ENCODE measurements around the gene SEMA5A.

The SEMA5A gene

DNA sequence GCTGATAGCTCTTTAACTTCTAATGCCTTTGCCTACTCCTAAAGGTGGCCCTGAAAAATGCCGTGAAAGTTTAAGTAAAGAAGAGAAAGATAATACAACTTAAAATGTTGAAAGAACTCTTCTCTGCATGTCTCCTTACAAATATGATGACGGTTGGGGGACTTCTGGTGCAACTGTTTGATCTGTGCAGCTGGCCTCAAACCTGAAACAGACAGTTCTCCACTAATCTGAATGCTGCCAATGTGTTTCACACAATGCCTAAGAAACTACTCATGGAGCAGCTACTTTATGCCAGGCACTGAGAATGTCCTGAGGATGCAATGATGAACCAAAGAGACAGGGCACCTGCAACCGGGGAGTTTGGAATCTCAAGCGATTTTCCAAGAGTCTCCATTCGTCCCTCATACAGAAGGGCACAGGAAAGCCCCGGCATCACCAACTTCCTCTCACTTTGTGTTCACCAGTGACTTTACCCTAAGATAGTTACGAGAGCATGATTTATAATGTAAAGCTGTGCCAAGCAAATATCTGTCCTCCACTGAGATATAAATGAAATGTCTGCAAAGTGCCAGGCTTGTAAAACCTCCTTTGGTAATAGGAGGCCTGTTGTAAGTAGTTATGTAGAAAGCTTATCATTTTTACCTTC lies 455.4 kb downstream of the SEMA5A start:
- no peaks in the 10 kb centered on the region for H3K27me3 ChIP-seq (ENCODE audit: control insufficient read depth in 5 of 5, insufficient read depth in 4 of 5, low read length in 5 of 5)
- no peaks in the 10 kb centered on the region for H3K9me3 ChIP-seq (ENCODE audit: control insufficient read depth in 5 of 5, low read length in 5 of 5)
- H3K36me3 ChIP-seq (ENCODE audit: control insufficient read depth in 5 of 5, insufficient read depth in 5 of 5, low read length in 5 of 5), result no peaks in the 10 kb centered on the region
- no peak overlapping the region for H3K4me3 ChIP-seq (ENCODE audit: low read depth in 1 of 5, low read length in 5 of 5)
- H3K27ac ChIP-seq (ENCODE audit: low read depth, low read length), result no peak overlapping the region
- H3K9ac ChIP-seq (ENCODE audit: low read length in 5 of 5), result no peak overlapping the region
- no peaks in the 10 kb centered on the region for H3K4me1 ChIP-seq (ENCODE audit: control insufficient read depth in 5 of 5, insufficient read depth in 5 of 5, low read length in 5 of 5)

DNA sequence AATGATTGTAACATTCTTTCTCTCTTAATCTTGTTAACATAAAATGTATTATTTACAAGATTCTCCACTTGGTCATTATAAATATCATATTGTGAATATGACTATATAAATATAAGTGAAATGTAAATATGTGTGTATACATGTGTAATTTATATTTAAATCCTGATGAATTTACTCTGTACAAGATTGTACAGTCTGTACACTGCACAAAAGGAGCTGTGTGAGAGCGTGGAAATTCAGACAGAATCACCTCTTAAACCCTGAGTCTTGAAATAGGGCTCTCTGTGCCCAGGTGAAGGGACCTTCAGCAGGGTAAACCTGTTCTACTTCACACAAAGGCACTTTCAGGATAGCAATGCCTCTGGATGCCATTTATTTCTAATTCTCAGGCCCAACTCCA lies 456.0 kb downstream of the SEMA5A start:
- no peaks in the 10 kb centered on the region for H3K9me3 ChIP-seq (ENCODE audit: control insufficient read depth in 5 of 5, low read length in 5 of 5)

DNA sequence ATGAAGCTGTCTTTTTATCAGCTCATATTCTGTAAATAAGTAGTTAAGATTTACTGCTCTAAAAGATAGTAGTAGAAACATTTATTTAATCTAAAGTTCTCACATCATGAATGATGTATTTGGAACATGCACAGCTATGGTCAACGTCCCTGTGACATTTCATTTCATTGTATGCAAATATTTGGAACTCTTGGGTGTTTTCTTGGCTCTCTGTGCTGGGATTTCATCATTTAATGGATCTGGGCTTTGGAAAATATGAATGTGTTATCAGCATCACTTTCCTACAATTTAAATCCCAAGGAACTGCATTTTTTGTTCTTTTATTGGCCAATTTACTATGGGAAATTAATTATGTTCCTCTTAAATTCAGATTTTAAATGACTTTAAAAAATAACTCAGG lies 462.9 kb downstream of the SEMA5A start:
- no peaks in the 10 kb centered on the region for H3K27me3 ChIP-seq (ENCODE audit: control insufficient read depth in 5 of 5, insufficient read depth in 4 of 5, low read length in 5 of 5)
- no peaks in the 10 kb centered on the region for H3K36me3 ChIP-seq (ENCODE audit: control insufficient read depth in 5 of 5, insufficient read depth in 5 of 5, low read length in 5 of 5)
- H3K27ac ChIP-seq (ENCODE audit: low read depth, low read length), result no peak overlapping the region
- H3K9me3 ChIP-seq (ENCODE audit: control insufficient read depth in 5 of 5, low read length in 5 of 5), result peaks cover 0 to 6% (median 0%) of the 10 kb centered on the region in 5 donors
- H3K9ac ChIP-seq (ENCODE audit: low read length in 5 of 5), result no peak overlapping the region
- H3K4me3 ChIP-seq (ENCODE audit: low read depth in 1 of 5, low read length in 5 of 5), result no peak overlapping the region
- no peaks in the 10 kb centered on the region for H3K4me1 ChIP-seq (ENCODE audit: control insufficient read depth in 5 of 5, insufficient read depth in 5 of 5, low read length in 5 of 5)

More for the DNA sequence above, 456.0 kb downstream of the SEMA5A start:
- Histone ChIP-seq H3K4me1 (ENCODE audit: control insufficient read depth in 5 of 5, insufficient read depth in 5 of 5, low read length in 5 of 5) (no peaks in the 10 kb centered on the region), H3K9ac (ENCODE audit: low read length in 5 of 5) (no peak overlapping the region), H3K27ac (ENCODE audit: low read depth, low read length) (no peak overlapping the region), H3K4me3 (ENCODE audit: low read depth in 1 of 5, low read length in 5 of 5) (no peak overlapping the region), H3K27me3 (ENCODE audit: control insufficient read depth in 5 of 5, insufficient read depth in 4 of 5, low read length in 5 of 5) (no peaks in the 10 kb centered on the region), H3K36me3 (ENCODE audit: control insufficient read depth in 5 of 5, insufficient read depth in 5 of 5, low read length in 5 of 5) (no peaks in the 10 kb centered on the region)

DNA sequence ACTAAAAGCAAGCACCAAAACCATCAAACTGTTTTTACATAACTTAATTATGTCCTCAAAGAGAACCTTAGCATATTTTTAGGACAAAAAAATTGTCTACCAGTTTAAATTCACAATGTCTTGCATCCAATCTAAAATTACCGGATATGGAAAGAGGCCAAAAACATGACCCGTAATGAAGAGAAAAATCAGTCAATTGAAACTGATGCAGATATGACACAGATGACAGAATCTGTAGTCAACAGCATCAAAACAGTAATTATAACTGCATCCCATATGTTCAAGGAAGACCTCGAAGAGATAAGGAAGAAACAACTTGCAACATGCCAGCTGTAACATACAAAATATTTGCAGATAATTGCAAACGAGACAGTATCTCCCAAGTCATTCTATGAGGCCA lies 473.2 kb downstream of the SEMA5A start:
- Histone ChIP-seq H3K9me3 (ENCODE audit: control insufficient read depth in 5 of 5, low read length in 5 of 5) (peaks cover 0 to 5% (median 0%) of the 10 kb centered on the region in 5 donors), H3K4me1 (ENCODE audit: control insufficient read depth in 5 of 5, insufficient read depth in 5 of 5, low read length in 5 of 5) (no peaks in the 10 kb centered on the region), H3K4me3 (ENCODE audit: low read depth in 1 of 5, low read length in 5 of 5) (no peak overlapping the region), H3K9ac (ENCODE audit: low read length in 5 of 5) (no peak overlapping the region), H3K27me3 (ENCODE audit: control insufficient read depth in 5 of 5, insufficient read depth in 4 of 5, low read length in 5 of 5) (no peaks in the 10 kb centered on the region), H3K27ac (ENCODE audit: low read depth, low read length) (no peak overlapping the region), H3K36me3 (ENCODE audit: control insufficient read depth in 5 of 5, insufficient read depth in 5 of 5, low read length in 5 of 5) (no peaks in the 10 kb centered on the region)

DNA sequence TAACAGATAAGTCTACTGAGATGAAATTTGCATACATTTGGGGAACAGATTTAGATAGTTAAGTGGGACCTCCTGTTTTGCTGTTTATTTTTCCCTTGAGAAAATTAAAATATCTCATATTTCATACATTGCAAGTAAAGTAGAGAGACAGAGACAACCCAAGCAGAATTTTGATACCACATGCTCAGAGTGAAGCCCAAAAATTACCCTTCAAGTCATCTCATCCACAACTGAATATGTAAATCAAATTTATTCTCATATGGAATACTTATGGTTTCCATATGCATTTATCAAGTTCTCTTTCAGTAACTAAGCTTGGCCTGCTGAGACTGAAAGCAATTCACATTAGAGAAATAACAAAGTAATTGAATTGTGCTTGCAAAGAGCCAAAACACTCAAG lies 474.4 kb downstream of the SEMA5A start:
- Histone ChIP-seq H3K9me3 (ENCODE audit: control insufficient read depth in 5 of 5, low read length in 5 of 5) (peaks cover 0 to 5% (median 0%) of the 10 kb centered on the region in 5 donors), H3K27me3 (ENCODE audit: control insufficient read depth in 5 of 5, insufficient read depth in 4 of 5, low read length in 5 of 5) (no peaks in the 10 kb centered on the region), H3K4me1 (ENCODE audit: control insufficient read depth in 5 of 5, insufficient read depth in 5 of 5, low read length in 5 of 5) (no peaks in the 10 kb centered on the region), H3K9ac (ENCODE audit: low read length in 5 of 5) (no peak overlapping the region), H3K36me3 (ENCODE audit: control insufficient read depth in 5 of 5, insufficient read depth in 5 of 5, low read length in 5 of 5) (no peaks in the 10 kb centered on the region), H3K27ac (ENCODE audit: low read depth, low read length) (no peak overlapping the region), H3K4me3 (ENCODE audit: low read depth in 1 of 5, low read length in 5 of 5) (no peak overlapping the region)

DNA sequence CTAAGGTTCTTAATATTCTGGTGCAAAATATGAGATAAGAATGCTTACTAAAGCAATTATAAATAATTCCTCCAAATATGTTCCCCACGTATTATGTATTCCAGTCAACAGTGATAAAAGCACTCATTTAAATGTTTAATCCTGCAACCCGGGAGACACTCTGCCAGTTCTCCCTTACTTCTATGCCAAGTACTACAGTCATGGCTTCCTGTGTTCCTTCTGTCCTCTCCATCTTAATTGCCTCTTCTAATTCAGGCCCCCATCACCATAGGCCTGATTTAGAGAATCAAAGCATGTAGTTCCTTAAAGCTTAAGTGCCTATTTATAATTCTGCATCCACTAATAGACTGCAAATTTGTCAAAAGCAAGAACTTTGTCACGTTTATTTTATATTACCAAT lies 474.8 kb downstream of the SEMA5A start:
- no peaks in the 10 kb centered on the region for H3K36me3 ChIP-seq (ENCODE audit: control insufficient read depth in 5 of 5, insufficient read depth in 5 of 5, low read length in 5 of 5)
- H3K27ac ChIP-seq (ENCODE audit: low read depth, low read length), result no peak overlapping the region
- no peak overlapping the region for H3K4me3 ChIP-seq (ENCODE audit: low read depth in 1 of 5, low read length in 5 of 5)
- no peaks in the 10 kb centered on the region for H3K27me3 ChIP-seq (ENCODE audit: control insufficient read depth in 5 of 5, insufficient read depth in 4 of 5, low read length in 5 of 5)
- H3K4me1 ChIP-seq (ENCODE audit: control insufficient read depth in 5 of 5, insufficient read depth in 5 of 5, low read length in 5 of 5), result no peaks in the 10 kb centered on the region
- peaks cover 0 to 5% (median 0%) of the 10 kb centered on the region in 5 donors for H3K9me3 ChIP-seq (ENCODE audit: control insufficient read depth in 5 of 5, low read length in 5 of 5)
- H3K9ac ChIP-seq (ENCODE audit: low read length in 5 of 5), result no peak overlapping the region

DNA sequence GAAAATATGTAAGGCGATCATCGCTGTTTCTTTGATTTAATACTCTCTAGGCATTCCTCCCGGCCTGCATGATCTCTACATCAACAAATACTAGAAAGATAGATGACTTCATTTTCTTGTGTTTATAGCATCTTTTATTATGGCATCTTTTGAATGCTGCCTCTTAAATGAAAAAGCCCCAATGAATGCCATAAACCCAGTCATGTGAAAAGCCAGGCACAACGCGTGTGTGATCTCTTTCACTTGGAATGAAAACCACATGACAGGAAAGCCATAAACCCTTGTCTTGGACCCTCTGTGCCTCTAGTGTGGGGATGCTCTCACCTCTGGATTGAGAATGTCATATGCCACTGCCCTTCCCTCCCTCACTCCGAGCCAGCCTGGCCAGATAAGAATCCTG lies 476.2 kb downstream of the SEMA5A start:
- Histone ChIP-seq H3K9ac (ENCODE audit: low read length in 5 of 5) (no peak overlapping the region), H3K27me3 (ENCODE audit: control insufficient read depth in 5 of 5, insufficient read depth in 4 of 5, low read length in 5 of 5) (no peaks in the 10 kb centered on the region), H3K4me3 (ENCODE audit: low read depth in 1 of 5, low read length in 5 of 5) (no peak overlapping the region), H3K27ac (ENCODE audit: low read depth, low read length) (no peak overlapping the region), H3K4me1 (ENCODE audit: control insufficient read depth in 5 of 5, insufficient read depth in 5 of 5, low read length in 5 of 5) (no peaks in the 10 kb centered on the region), H3K36me3 (ENCODE audit: control insufficient read depth in 5 of 5, insufficient read depth in 5 of 5, low read length in 5 of 5) (no peaks in the 10 kb centered on the region), H3K9me3 (ENCODE audit: control insufficient read depth in 5 of 5, low read length in 5 of 5) (peaks cover 0 to 5% (median 0%) of the 10 kb centered on the region in 5 donors)

DNA sequence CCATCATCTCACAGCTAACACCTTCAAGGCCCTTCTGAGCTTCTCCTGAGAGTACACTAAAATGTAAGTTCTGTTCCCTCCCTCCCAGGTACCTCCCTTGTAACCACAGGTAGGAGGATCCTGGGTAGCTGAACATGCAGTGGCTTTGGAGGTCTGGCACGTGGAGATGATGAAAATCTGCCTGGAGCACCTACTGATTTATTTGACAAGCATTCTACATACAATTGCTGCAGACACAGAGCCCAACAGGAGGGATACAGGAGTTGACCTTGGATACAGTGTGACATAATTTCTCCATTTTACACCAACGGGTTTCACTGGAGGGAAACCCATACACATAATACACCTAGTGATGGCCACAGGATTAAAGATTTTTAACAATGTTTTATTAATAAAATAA lies 478.7 kb downstream of the SEMA5A start:
- no peak overlapping the region for H3K9ac ChIP-seq (ENCODE audit: low read length in 5 of 5)
- H3K4me1 ChIP-seq (ENCODE audit: control insufficient read depth in 5 of 5, insufficient read depth in 5 of 5, low read length in 5 of 5), result no peaks in the 10 kb centered on the region
- H3K9me3 ChIP-seq (ENCODE audit: control insufficient read depth in 5 of 5, low read length in 5 of 5), result no peaks in the 10 kb centered on the region
- H3K27me3 ChIP-seq (ENCODE audit: control insufficient read depth in 5 of 5, insufficient read depth in 4 of 5, low read length in 5 of 5), result no peaks in the 10 kb centered on the region
- no peak overlapping the region for H3K27ac ChIP-seq (ENCODE audit: low read depth, low read length)
- H3K36me3 ChIP-seq (ENCODE audit: control insufficient read depth in 5 of 5, insufficient read depth in 5 of 5, low read length in 5 of 5), result no peaks in the 10 kb centered on the region
- no peak overlapping the region for H3K4me3 ChIP-seq (ENCODE audit: low read depth in 1 of 5, low read length in 5 of 5)

DNA sequence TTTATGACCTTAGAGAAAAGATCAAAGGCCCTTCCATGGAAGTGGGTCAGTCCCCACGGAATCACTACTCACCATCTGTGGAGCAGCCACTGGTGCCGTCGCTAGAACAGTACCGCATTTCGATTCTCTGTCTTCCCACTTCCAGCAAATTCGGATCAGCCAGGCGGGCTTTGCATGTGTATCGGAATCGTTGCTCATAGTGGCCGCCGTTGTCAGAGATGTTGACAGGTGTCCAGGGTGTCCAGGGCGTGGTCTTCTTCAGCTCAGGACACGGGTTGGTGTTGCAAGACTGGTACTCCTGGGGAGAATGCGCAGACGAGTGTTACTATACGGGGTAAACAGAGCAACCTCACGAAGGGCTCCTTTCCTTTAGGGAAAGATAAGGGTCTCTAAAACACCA lies 479.5 kb downstream of the SEMA5A start:
- H3K4me3 ChIP-seq (ENCODE audit: low read depth in 1 of 5, low read length in 5 of 5), result no peak overlapping the region
- no peaks in the 10 kb centered on the region for H3K36me3 ChIP-seq (ENCODE audit: control insufficient read depth in 5 of 5, insufficient read depth in 5 of 5, low read length in 5 of 5)
- H3K27me3 ChIP-seq (ENCODE audit: control insufficient read depth in 5 of 5, insufficient read depth in 4 of 5, low read length in 5 of 5), result no peaks in the 10 kb centered on the region
- H3K27ac ChIP-seq (ENCODE audit: low read depth, low read length), result no peak overlapping the region
- no peaks in the 10 kb centered on the region for H3K9me3 ChIP-seq (ENCODE audit: control insufficient read depth in 5 of 5, low read length in 5 of 5)
- H3K4me1 ChIP-seq (ENCODE audit: control insufficient read depth in 5 of 5, insufficient read depth in 5 of 5, low read length in 5 of 5), result no peaks in the 10 kb centered on the region
- H3K9ac ChIP-seq (ENCODE audit: low read length in 5 of 5), result no peak overlapping the region

DNA sequence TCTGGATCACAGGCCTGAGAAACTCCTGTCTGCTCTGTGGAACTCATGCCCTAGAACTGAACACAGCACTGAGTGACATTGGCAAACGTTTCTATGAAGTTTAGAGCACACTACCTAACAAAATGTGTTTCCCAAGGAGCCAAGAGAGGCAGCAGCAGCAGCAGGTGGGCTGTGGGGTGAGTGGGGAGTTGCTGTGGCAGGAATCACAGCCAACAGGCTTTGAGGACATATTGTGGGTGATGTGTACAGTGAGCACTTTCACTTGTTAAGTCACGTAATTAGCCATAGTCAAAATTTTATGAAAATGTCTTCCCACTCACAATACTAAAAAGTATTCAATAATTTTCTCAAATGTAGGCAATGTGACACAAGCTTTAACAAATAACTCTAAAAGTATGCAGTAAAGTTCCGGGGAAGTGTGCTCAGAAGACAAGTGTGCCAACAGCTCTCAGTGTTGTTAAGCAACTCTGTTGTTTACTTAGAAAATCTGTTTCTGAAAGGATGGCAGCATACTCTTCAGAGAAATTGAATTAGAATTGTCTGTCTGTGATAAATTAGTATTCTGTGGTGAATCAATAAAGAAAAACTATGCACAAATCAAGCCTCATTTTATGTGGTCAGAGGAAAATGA lies 482.1 kb downstream of the SEMA5A start:
- H3K9me3 ChIP-seq (ENCODE audit: control insufficient read depth in 5 of 5, low read length in 5 of 5), result no peaks in the 10 kb centered on the region
- no peak overlapping the region for H3K27ac ChIP-seq (ENCODE audit: low read depth, low read length)
- H3K4me3 ChIP-seq (ENCODE audit: low read depth in 1 of 5, low read length in 5 of 5), result no peak overlapping the region
- H3K27me3 ChIP-seq (ENCODE audit: control insufficient read depth in 5 of 5, insufficient read depth in 4 of 5, low read length in 5 of 5), result no peaks in the 10 kb centered on the region
- H3K9ac ChIP-seq (ENCODE audit: low read length in 5 of 5), result no peak overlapping the region
- H3K4me1 ChIP-seq (ENCODE audit: control insufficient read depth in 5 of 5, insufficient read depth in 5 of 5, low read length in 5 of 5), result no peaks in the 10 kb centered on the region
- H3K36me3 ChIP-seq (ENCODE audit: control insufficient read depth in 5 of 5, insufficient read depth in 5 of 5, low read length in 5 of 5), result no peaks in the 10 kb centered on the region
